Right renal pelvis (tissue), 4 donors: Measurements from ENCODE around the gene BCR. TPM values are rescaled to one million over a fixed set of nuclear protein-coding genes. Genes with fewer than 3 reads are reported as not detected.
A peak's percentile ranks its signal among the peaks of the same experiment; 100 is the strongest.
"Not testable (repeated sequence)": the region's sequence is repeated elsewhere in the genome, so short reads cannot be mapped to it uniquely, and the experiment has no call there.

Experiments
- DNase-seq, 4 donors: peaks; one replicate each; pipeline ENCODE4 v3.0.0-alpha.2; 2013; ENCODE audit warnings: low read depth in 4 of 4, low spot score in 3 of 4, missing footprints in 1 of 4
- polyA plus RNA-seq, 4 donors: library from polyadenylated mRNA; unstranded; fragments of 120-200 nt; gene quantifications; one replicate each; pipeline ENCODE4 v1.2.1, GENCODE V29; 2013; ENCODE audit not compliant: insufficient read length in 4 of 4

Gene BCR
- polyA plus RNA-seq, 4 donors = 46.1 to 60.0 (median 51.6) TPM

- DNase-seq = no peak
Measured at GRCh38 chr22:23353004-23353403, 172.7 kb downstream of the BCR start.

GRCh38 chr22:23353696-23354095 lies 173.4 kb downstream of the BCR start:
- no peak for DNase-seq

GRCh38 chr22:23356094-23356493 lies 175.8 kb downstream of the BCR start:
- no peak for DNase-seq

GRCh38 chr22:23357053-23357452 lies 176.7 kb downstream of the BCR start:
- DNase-seq = peak in 2 of 4 donors; percentile 3 to 17

- no peak for DNase-seq
Measured at GRCh38 chr22:23359583-23360123, 179.3 kb downstream of the BCR start.

- no peak for DNase-seq
Measured at GRCh38 chr22:23361676-23362075, 181.4 kb downstream of the BCR start.

GRCh38 chr22:23363683-23364082 lies 183.4 kb downstream of the BCR start:
- DNase-seq = no peak

GRCh38 chr22:23364389-23364788 lies 184.1 kb downstream of the BCR start:
- no peak for DNase-seq

GRCh38 chr22:23365524-23365923 lies 185.2 kb downstream of the BCR start:
- no peak for DNase-seq

- DNase-seq = no peak
Measured at GRCh38 chr22:23365961-23366360, 185.7 kb downstream of the BCR start.

- not testable (repeated sequence) for DNase-seq
Measured at GRCh38 chr22:23367196-23367595, 186.9 kb downstream of the BCR start.

Other genes starting within 250 kb of the BCR start
- gene GNAZ, start 110.0 kb upstream of the BCR start, polyA plus RNA-seq = 1 to 10 TPM; 5.6 to 6.4 (median 5.9) TPM
- gene RSPH14, start 38.5 kb upstream of the BCR start, polyA plus RNA-seq = 10 to 100 TPM in 3 of 4 donors, 1 to 10 TPM in 1; 8.1 to 10.8 (median 10.1) TPM
- 10 to 100 TPM; 15.9 to 17.2 (median 16.5) TPM for gene RAB36, start 35.0 kb upstream of the BCR start, polyA plus RNA-seq